Neural progenitor cell (in vitro differentiated cells): ENCODE measurements around the gene CIB4.

Source experiments
- CTCF ChIP-seq: fragments of 200-600 bp; sonication (generic); IDR thresholded peaks from 2 replicates; pipeline ENCODE4 v1.5.1; 2017; ENCODE audit warnings: antibody characterized with exemption, mild to moderate bottlenecking
- EZH2 ChIP-seq: fragments of 200-600 bp; sonication (generic); IDR thresholded peaks from 2 replicates; pipeline ENCODE4 v1.6.1; 2017; ENCODE audit warnings: antibody characterized with exemption, mild to moderate bottlenecking, moderate library complexity
- EZH2phosphoT487 ChIP-seq: fragments of 200-600 bp; sonication (generic); IDR thresholded peaks from 2 replicates; pipeline ENCODE4 v1.6.1; 2017; ENCODE audit warnings: antibody characterized with exemption

- TF ChIP-seq CTCF (no peak), EZH2phosphoT487 (no peak), EZH2 (no peak)
Observed at GRCh38 chr2:26619096-26619495, 22.1 kb downstream of the CIB4 start.
